22Rv1 (cell line): ENCODE data around the gene BTBD9.
A peak's percentile ranks its signal among the peaks of the same experiment; 100 is the strongest.

Experiments used
- H3K27ac ChIP-seq: fragments of 450-650 bp; 2 replicates; pipeline ENCODE4 v1.5.1; 2017
- ZFX ChIP-seq: fragments of 450-650 bp; IDR thresholded peaks from 2 replicates; pipeline ENCODE4 v1.6.1; 2017; ENCODE audit warnings: antibody characterized with exemption, borderline replicate concordance
- TF ChIP-seq, protein P1 (sequence below): fragments of 450-650 bp; IDR thresholded peaks from 2 replicates; pipeline ENCODE4 v1.5.1; 2017; ENCODE audit warnings: mild to moderate bottlenecking

The BTBD9 gene

GRCh38 chr6:38648629-38649028 lies 8.9 kb upstream of the BTBD9 start:
- no peak for TF ChIP-seq ZFX
- TF ChIP-seq, protein P1, sequence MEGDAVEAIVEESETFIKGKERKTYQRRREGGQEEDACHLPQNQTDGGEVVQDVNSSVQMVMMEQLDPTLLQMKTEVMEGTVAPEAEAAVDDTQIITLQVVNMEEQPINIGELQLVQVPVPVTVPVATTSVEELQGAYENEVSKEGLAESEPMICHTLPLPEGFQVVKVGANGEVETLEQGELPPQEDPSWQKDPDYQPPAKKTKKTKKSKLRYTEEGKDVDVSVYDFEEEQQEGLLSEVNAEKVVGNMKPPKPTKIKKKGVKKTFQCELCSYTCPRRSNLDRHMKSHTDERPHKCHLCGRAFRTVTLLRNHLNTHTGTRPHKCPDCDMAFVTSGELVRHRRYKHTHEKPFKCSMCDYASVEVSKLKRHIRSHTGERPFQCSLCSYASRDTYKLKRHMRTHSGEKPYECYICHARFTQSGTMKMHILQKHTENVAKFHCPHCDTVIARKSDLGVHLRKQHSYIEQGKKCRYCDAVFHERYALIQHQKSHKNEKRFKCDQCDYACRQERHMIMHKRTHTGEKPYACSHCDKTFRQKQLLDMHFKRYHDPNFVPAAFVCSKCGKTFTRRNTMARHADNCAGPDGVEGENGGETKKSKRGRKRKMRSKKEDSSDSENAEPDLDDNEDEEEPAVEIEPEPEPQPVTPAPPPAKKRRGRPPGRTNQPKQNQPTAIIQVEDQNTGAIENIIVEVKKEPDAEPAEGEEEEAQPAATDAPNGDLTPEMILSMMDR, result no peak
- no peak overlapping the region for H3K27ac ChIP-seq

GRCh38 chr6:38646166-38646878 lies 6.6 kb upstream of the BTBD9 start:
- TF ChIP-seq, protein P1, result no peak
- TF ChIP-seq ZFX, result no peak
- no peak overlapping the region for H3K27ac ChIP-seq

DNA sequence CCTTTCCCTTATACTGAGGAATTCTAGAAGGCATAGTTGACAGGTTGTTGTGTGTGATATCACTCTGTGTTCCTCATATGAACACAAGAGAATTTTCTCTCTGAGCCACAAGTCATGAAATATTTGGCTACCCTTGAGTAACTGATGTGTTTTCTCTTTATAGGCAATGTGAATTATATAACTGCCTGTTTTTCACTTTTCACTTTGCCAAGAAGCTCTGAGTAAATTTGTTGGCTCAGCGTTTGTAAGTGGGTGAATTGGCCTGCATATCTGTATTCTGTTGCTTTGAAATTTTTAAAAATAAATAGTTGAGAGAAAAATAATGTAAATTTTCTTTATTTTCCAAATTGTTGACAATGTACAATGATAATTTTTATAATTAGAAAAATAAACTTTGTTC lies 5.2 kb upstream of the BTBD9 start:
- no peak overlapping the region for H3K27ac ChIP-seq
- TF ChIP-seq, protein P1, result no peak
- no peak for TF ChIP-seq ZFX

- H3K27ac ChIP-seq, result peak overlapping the region; percentile 62
- no peak for TF ChIP-seq ZFX
- TF ChIP-seq, protein P1, result no peak
Observed at GRCh38 chr6:38640216-38640909, 634 bp upstream of the BTBD9 start.

DNA sequence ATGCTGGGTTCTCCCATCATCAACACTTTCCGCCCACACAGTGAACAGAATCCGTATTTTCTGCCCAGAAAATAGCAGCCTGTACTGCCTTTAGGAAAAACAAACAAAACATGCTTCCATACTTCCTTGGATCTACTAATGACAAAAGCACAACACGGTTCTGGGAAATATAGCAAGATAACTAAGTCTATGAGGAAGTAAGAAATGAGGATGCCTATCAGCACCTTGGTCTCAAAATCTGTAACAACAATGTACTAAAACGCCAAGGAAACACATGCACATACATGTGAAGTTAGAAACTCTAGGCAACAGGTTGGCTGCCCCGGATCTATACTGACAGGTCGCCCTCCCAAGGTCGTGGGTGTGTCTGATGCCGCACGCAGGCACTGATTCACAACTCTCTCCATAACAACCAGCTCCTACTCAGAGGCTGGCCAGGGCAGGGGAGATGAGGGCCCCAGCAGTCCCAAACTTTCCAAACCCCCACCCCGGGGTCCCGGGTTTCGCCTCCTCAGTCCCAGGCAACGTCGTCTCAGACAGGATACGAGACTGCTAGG lies 710 bp downstream of the BTBD9 start:
- TF ChIP-seq, protein P1, result no peak
- TF ChIP-seq ZFX, result no peak
- H3K27ac ChIP-seq, result peak overlapping the region; percentile 62

GRCh38 chr6:38637756-38638155 lies 2.0 kb downstream of the BTBD9 start:
- H3K27ac ChIP-seq, result no peak overlapping the region
- no peak for TF ChIP-seq ZFX
- TF ChIP-seq, protein P1, result no peak

DNA sequence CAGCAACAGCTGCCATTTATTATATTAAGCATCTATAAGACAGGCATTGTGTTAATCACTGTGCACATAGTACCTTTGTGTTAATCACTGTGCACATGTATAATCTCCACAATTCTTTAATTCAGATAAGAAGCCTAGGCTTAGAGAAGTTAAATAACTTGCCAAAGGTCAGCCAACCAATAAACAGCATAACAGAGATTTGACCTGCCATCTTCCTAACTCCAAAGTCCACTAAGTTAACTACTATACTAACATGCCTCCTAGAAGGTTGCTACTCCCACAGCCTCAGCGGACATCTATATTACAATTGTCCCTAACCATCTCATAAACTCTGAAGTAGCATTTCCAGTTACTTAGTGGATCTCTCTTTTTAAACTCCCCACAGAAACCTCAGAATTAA lies 3.7 kb downstream of the BTBD9 start:
- no peak overlapping the region for H3K27ac ChIP-seq
- TF ChIP-seq ZFX, result no peak
- TF ChIP-seq, protein P1, result no peak
